ENCODE data around the gene WWC2.

The WWC2 gene

GRCh38 chr4:183130328-183131155, 31.5 kb downstream of the WWC2 start:
- no peak overlapping the region for H3K4me3 ChIP-seq (ENCODE audit: low read depth, low read length)
- TF ChIP-seq CTCF (IDR thresholded peaks at IDR 0.05; ENCODE audit: borderline replicate concordance, insufficient read depth, low read depth, low read length), result no peak

GRCh38 chr4:183132081-183132480, 33.0 kb downstream of the WWC2 start:
- no peak overlapping the region for H3K4me3 ChIP-seq (ENCODE audit: low read depth, low read length)
- no peak for TF ChIP-seq CTCF (IDR thresholded peaks at IDR 0.05; ENCODE audit: borderline replicate concordance, insufficient read depth, low read depth, low read length)

DNA sequence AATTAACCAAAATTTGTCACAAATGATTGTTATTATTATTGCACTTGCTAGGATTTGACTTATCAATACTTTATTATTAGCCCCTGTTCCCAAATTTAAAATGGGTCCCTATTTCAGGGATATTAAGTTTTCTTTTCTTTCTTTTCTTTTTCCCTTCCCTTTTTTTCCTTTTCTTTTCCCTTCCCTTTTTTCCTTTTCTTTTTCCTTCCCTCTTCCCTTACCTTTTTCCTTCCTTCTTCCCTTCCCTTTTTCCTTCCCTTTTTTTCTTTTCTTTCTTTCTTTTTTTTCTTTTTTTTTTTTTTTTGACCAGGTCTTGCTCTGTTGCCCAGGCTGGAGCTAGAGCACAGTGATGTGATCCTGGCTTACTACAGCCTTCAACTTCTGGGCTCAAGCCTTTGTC, 33.8 kb downstream of the WWC2 start:
- TF ChIP-seq CTCF (IDR thresholded peaks at IDR 0.05; ENCODE audit: borderline replicate concordance, insufficient read depth, low read depth, low read length), result no peak
- no peak overlapping the region for H3K4me3 ChIP-seq (ENCODE audit: low read depth, low read length)

DNA sequence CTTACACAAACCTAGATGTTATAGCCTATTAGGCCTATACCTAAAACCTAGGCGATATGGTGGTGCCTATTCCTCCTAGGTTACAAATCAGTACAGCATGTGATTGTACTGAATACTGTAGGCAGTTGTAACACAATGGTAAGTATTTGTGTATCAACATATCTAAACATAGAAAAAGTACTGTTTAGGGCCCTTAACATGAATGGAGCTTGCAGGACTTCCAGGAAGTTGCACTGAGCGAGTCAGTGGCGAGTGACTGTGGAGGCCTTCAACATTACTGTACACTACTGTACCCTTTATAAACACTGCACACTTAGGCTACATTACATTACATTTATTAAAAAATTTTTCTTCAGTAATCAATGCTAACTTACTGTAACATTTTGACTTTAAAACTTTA, 37.8 kb downstream of the WWC2 start:
- TF ChIP-seq CTCF (IDR thresholded peaks at IDR 0.05; ENCODE audit: borderline replicate concordance, insufficient read depth, low read depth, low read length), result no peak
- H3K4me3 ChIP-seq (ENCODE audit: low read depth, low read length), result no peak overlapping the region

DNA sequence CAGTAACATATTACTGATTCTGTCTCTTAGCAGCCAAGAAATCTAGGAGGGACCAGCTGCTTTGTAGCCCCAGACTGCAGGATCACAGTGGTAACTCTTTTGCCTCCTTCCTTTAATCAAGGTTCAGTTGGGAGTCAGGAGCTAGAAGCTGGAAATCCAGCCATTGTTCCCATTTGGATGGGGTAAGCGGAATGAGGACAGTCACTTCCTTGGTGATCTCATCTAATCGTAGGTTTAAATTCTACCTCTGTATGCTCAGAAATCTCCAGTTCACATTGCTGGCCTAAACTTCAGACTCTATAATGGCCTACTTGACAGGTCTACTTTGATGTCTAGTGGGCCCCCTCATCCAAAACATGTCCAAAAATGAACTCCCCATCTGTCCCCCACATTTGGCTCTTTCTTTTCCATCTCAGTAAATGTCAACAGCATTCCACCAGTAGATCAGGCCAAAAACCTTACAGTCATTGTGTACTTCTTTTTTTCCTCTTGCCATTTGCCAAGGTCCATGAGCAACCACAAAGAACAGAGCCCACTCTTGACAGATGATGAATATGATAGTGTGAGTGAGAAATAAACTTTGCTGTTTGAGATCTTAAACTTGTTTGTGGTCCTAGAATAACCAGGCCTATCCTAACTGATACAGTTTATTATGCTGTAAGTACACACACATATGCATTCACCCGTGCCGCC, 40.1 kb downstream of the WWC2 start:
- H3K4me3 ChIP-seq (ENCODE audit: low read depth, low read length), result no peak overlapping the region

DNA sequence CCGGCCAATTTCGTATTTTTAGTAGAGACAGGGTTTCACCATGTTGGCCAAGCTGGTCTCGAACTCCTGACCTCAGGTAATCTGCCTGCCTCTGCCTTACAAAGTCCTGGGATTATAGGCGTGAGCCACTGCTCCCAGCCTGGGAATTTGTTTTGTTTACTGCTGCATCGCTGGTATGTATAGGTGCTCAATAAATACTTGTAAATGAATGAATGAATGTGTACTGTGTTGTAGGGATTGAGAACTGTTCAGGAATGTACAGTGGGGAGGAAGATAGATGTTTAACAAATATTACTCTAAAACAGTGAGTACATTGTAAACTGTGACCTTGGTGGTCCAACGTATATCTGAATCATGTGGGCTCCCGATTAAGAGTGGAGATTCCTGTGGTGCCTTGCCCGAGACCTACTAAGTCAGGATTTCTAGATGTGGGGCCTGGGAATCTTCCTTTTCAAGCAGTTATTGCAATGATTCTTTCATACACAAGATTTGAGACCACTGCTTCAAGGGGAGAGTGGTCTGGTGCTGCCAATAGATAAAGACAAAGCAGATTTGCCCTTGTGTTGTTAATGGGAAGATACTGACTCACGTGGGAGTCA, 41.0 kb downstream of the WWC2 start:
- TF ChIP-seq CTCF (IDR thresholded peaks at IDR 0.05; ENCODE audit: borderline replicate concordance, insufficient read depth, low read depth, low read length), result no peak
- H3K4me3 ChIP-seq (ENCODE audit: low read depth, low read length), result no peak overlapping the region

More for the DNA sequence above, 40.1 kb downstream of the WWC2 start:
- TF ChIP-seq CTCF (IDR thresholded peaks at IDR 0.05; ENCODE audit: borderline replicate concordance, insufficient read depth, low read depth, low read length), result no peak

Data from GM12875 (cell line).